Head of caudate nucleus (tissue), 42 donors: ENCODE measurements around the gene CNTNAP2.

Experiments
- DNase-seq, 42 donors: peaks; one replicate each; pipeline versions ENCODE4 v3.0.0 to v3.0.0-alpha.2; 2020 to 2021; ENCODE audit warnings: mixed read lengths in 7 of 42
- intact Hi-C: fragments of 100-400 bp; cut with DNase I; formaldehyde crosslinking; loops from one replicate; pipeline ENCODE4 v1.15.0; 2022

CNTNAP2 gene

GRCh38 chr7:146510088-146510680 is 393.6 kb downstream of the CNTNAP2 start:
- DNase-seq: no peak
- intact Hi-C loops: no loop called here

- intact Hi-C loops: no loop called here
- DNase-seq: no peak
These were observed 397.7 kb downstream of the CNTNAP2 start for GRCh38 chr7:146514304-146514703.

- intact Hi-C loops: no loop called here
- DNase-seq: no peak
These were observed 412.0 kb downstream of the CNTNAP2 start for GRCh38 chr7:146528581-146528980.

GRCh38 chr7:146539836-146540235 is 423.2 kb downstream of the CNTNAP2 start:
- intact Hi-C loops: no loop called here
- no peak for DNase-seq

- intact Hi-C loops: no loop called here
- DNase-seq: no peak
These were observed 425.5 kb downstream of the CNTNAP2 start for GRCh38 chr7:146542101-146542500.

GRCh38 chr7:146544748-146545147 is 428.1 kb downstream of the CNTNAP2 start:
- intact Hi-C loops: no loop called here
- DNase-seq: no peak

GRCh38 chr7:146548816-146549215 is 432.2 kb downstream of the CNTNAP2 start:
- intact Hi-C loops: no loop called here
- no peak for DNase-seq

- no peak for DNase-seq
- intact Hi-C loops: no loop called here
These were observed 438.0 kb downstream of the CNTNAP2 start for GRCh38 chr7:146554556-146554955.

GRCh38 chr7:146557971-146558469 is 441.4 kb downstream of the CNTNAP2 start:
- DNase-seq: no peak
- intact Hi-C loops: no loop called here

- intact Hi-C loops: no loop called here
- DNase-seq: no peak
These were observed 449.3 kb downstream of the CNTNAP2 start for GRCh38 chr7:146565872-146566271.

GRCh38 chr7:146575903-146576302 is 459.3 kb downstream of the CNTNAP2 start:
- intact Hi-C loops: no loop called here
- no peak for DNase-seq

GRCh38 chr7:146591976-146592375 is 475.4 kb downstream of the CNTNAP2 start:
- intact Hi-C loops: no loop called here
- DNase-seq: no peak

- intact Hi-C loops: no loop called here
- DNase-seq: no peak
These were observed 490.0 kb downstream of the CNTNAP2 start for GRCh38 chr7:146606628-146607027.

GRCh38 chr7:146619641-146620040 is 503.0 kb downstream of the CNTNAP2 start:
- intact Hi-C loops: no loop called here
- DNase-seq: no peak

- no peak for DNase-seq
- intact Hi-C loops: no loop called here
These were observed 510.3 kb downstream of the CNTNAP2 start for GRCh38 chr7:146626912-146627311.

GRCh38 chr7:146635205-146636032 is 518.8 kb downstream of the CNTNAP2 start:
- intact Hi-C loops: no loop called here
- DNase-seq: no peak

GRCh38 chr7:146636033-146636356 is 519.4 kb downstream of the CNTNAP2 start:
- no peak for DNase-seq
- intact Hi-C loops: no loop called here

GRCh38 chr7:146636581-146636980 is 520.0 kb downstream of the CNTNAP2 start:
- intact Hi-C loops: no loop called here
- DNase-seq: no peak

- intact Hi-C loops: no loop called here
- no peak for DNase-seq
These were observed 522.7 kb downstream of the CNTNAP2 start for GRCh38 chr7:146639291-146639690.

- no peak for DNase-seq
- intact Hi-C loops: no loop called here
These were observed 524.9 kb downstream of the CNTNAP2 start for GRCh38 chr7:146641491-146641890.

- DNase-seq: no peak
These were observed 528.9 kb downstream of the CNTNAP2 start for GRCh38 chr7:146645383-146645976.

More at GRCh38 chr7:146645383-146645976, 528.9 kb downstream of the CNTNAP2 start:
- intact Hi-C loops: no loop called here
